Stomach (tissue), 4 donors: ENCODE data around the gene SON.

Experiments
- POLR2A ChIP-seq, 4 donors: fragments of 450-650 bp; IDR thresholded peaks; one replicate each; pipeline ENCODE4 v1.6.1; 2016; ENCODE audit warnings: antibody characterized with exemption in 4 of 4, control low read depth in 2 of 4, mild to moderate bottlenecking in 1 of 4, moderate library complexity in 1 of 4
- TF ChIP-seq, protein P1 (sequence below), 7 experiments: fragments of 450-650 bp in 4 of 7; fragments of 200-600 bp in 3 of 7; sonication (generic) in 3 of 7; IDR thresholded peaks; one replicate each; pipeline ENCODE4 v1.5.1; 2016 to 2019; ENCODE audit warnings: antibody characterized with exemption in 7 of 7, control low read depth in 2 of 7, mild to moderate bottlenecking in 1 of 7

DNA sequence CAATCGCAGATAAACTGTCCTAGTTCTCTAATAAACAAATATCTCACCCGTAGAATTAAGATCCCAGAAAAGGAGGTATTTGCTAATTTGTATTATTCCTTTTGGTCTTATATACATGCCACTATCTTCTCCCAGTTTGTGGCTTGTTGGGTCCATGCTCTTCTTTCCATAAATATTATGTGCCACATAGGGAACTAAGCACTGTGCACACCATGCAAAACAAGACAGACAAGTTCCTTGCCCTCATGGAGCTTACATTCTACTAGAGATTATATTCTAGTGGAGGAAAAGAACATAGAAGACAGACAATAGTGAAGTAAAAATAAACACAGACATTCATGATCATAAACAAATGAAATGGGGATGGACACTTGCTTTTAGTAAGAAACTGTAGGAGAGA is 5.6 kb upstream of the SON start:
- TF ChIP-seq POLR2A (IDR thresholded peaks at IDR 0.05) = no peak
- TF ChIP-seq, protein P1, sequence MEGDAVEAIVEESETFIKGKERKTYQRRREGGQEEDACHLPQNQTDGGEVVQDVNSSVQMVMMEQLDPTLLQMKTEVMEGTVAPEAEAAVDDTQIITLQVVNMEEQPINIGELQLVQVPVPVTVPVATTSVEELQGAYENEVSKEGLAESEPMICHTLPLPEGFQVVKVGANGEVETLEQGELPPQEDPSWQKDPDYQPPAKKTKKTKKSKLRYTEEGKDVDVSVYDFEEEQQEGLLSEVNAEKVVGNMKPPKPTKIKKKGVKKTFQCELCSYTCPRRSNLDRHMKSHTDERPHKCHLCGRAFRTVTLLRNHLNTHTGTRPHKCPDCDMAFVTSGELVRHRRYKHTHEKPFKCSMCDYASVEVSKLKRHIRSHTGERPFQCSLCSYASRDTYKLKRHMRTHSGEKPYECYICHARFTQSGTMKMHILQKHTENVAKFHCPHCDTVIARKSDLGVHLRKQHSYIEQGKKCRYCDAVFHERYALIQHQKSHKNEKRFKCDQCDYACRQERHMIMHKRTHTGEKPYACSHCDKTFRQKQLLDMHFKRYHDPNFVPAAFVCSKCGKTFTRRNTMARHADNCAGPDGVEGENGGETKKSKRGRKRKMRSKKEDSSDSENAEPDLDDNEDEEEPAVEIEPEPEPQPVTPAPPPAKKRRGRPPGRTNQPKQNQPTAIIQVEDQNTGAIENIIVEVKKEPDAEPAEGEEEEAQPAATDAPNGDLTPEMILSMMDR (IDR thresholded peaks at IDR 0.05) = no peak
